ENCODE measurements around the gene ASH1L. TPM values are rescaled to one million over a fixed set of nuclear protein-coding genes. Genes with fewer than 3 reads are reported as not detected.
A peak's percentile ranks its signal among the peaks of the same experiment; 100 is the strongest.

The ASH1L gene
- total RNA-seq, 1 experiment from 2014 or later = 36.0 TPM

- POLR2A ChIA-PET (ENCODE audit: unreplicated experiment) = interaction anchor here (0.6 to 0.7 kb wide), 2 partner anchors 78 to 383 kb away, joined by 3 to 6 read pairs; no protein-coding TSS in a partner anchor
- Histone ChIP-seq H3K79me2 (ENCODE audit: low read depth) (0 out of 2 replicates have a peak, but pooled peaks cover 4% of the 10 kb centered on the region), H3K27me3 (ENCODE audit: insufficient read depth, low read depth) (no peaks in the 10 kb centered on the region), H3K27ac (no peak overlapping the region), H2AFZ (no peak overlapping the region), H3K4me2 (peak overlapping the region; percentile 98), H3K4me1 (replicated peaks; ENCODE audit: insufficient read depth) (peaks cover 9% of the 10 kb centered on the region; the same call in 1 of the 2 replicates), H3K36me3 (ENCODE audit: low read depth) (no peaks in the 10 kb centered on the region), H3F3A (ENCODE audit: insufficient read depth, low read depth) (peaks cover 48% of the 10 kb centered on the region), H3K9me3 (ENCODE audit: insufficient read depth, low read depth) (no peaks in the 10 kb centered on the region; the same call in 1 of the 2 replicates), H3K4me3 (peak overlapping the region; percentile 96; the same call in 1 of the 2 replicates), H3K9me2 (ENCODE audit: insufficient read depth) (no peaks in the 10 kb centered on the region), H4K20me1 (ENCODE audit: insufficient read depth) (no peaks in the 10 kb centered on the region; the same call in none of the 2 replicates)
- BruUV-seq (replicated peaks) = TSS peak; percentile 22
- no peak for TF ChIP-seq CTCF (conservative IDR thresholded peaks at IDR 0.05)
- no peak for TF ChIP-seq EZH2 (IDR thresholded peaks at IDR 0.05; ENCODE audit: low read depth)
- DNase-seq = no peak
- CTCF ChIA-PET = interaction anchor here (0.6 kb wide), 1 partner anchor 352 kb away, joined by 3 read pairs; no protein-coding TSS in a partner anchor
- intact Hi-C loops (cut with micrococcal nuclease; ENCODE audit: unreplicated experiment) = loop anchor here (2.0 to 5.0 kb wide), 6 partner anchors 45 to 350 kb away; partner anchors contain the start of genes CKS1B, HCN3, KRTCAP2 and SCAMP3
Measured at GRCh38 chr1:155321639-155322503, 240.7 kb downstream of the ASH1L start.

- H2AFZ ChIP-seq = no peak within 1 kb of the TSS
Measured at GRCh38 chr1:155320661-155321617, 241.7 kb downstream of the ASH1L start, which contains the start of gene RUSC1. Gene RUSC1 (plus strand): TSS chr1:155320894. CDS start chr1:155321774, 880 bp downstream.

More at GRCh38 chr1:155320661-155321617, 241.7 kb downstream of the ASH1L start, which contains the start of gene RUSC1:
- Histone ChIP-seq H3K27me3 (ENCODE audit: insufficient read depth, low read depth) (no peaks in the 10 kb centered on the region), H3K79me2 (ENCODE audit: low read depth) (0 out of 2 replicates have a peak, but pooled peaks cover 4% of the 10 kb centered on the region), H3K36me3 (ENCODE audit: low read depth) (0 out of 2 replicates have a peak, but pooled peaks cover 4% of the 10 kb centered on the region), H3K4me1 (replicated peaks; ENCODE audit: insufficient read depth) (peaks cover 9% of the 10 kb centered on the region; the same call in 1 of the 2 replicates), H4K20me1 (ENCODE audit: insufficient read depth) (no peaks in the 10 kb centered on the region; the same call in none of the 2 replicates), H3K4me2 (0 out of 2 replicates have a peak within 1 kb of the TSS, but pooled peaks have one; percentile 98), H3K9me3 (ENCODE audit: insufficient read depth, low read depth) (no peaks in the 10 kb centered on the region; the same call in 1 of the 2 replicates), H3K4me3 (no peak within 1 kb of the TSS), H3K27ac (no peak within 1 kb of the TSS), H3K9me2 (ENCODE audit: insufficient read depth) (no peaks in the 10 kb centered on the region), H3F3A (ENCODE audit: insufficient read depth, low read depth) (peaks cover 58% of the 10 kb centered on the region)
- ChIA-PET POLR2A (ENCODE audit: unreplicated experiment) (no interaction called here), CTCF (no interaction called here)
- no TSS peak for BruUV-seq (replicated peaks)
- intact Hi-C loops (cut with micrococcal nuclease; ENCODE audit: unreplicated experiment) = loop anchor here (5.0 kb wide), 3 partner anchors 59 to 349 kb away; partner anchors contain the start of genes CKS1B, SCAMP3 and SHC1
- no peak for DNase-seq
- no peak for TF ChIP-seq EZH2 (IDR thresholded peaks at IDR 0.05; ENCODE audit: low read depth)
- no peak for TF ChIP-seq CTCF (conservative IDR thresholded peaks at IDR 0.05)

Measured in PC-9 (cell line).